ENCODE results near the gene ABCB4.
A peak's percentile ranks its signal among the peaks of the same experiment; 100 is the strongest.

ABCB4 gene

DNA sequence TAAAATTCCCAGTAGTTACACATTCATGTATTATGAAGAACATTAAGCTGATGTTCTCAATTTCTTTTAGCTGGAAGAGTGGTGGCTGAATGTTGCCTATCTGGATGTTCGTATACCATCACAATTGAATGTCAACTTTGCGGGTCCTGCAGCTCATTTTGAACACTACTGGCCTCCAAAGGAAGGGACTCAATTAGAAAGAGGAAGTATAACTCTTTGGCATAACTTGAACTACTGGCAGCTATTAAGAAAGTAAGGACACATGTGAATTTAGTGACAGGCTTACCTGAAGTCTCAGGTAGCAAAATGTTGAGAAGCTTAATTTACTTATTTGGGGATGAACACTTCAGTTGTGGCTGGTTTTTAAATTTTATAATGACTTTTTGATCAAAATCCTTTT, 114.2 kb downstream of the ABCB4 start:
- no peak for ATAC-seq

DNA sequence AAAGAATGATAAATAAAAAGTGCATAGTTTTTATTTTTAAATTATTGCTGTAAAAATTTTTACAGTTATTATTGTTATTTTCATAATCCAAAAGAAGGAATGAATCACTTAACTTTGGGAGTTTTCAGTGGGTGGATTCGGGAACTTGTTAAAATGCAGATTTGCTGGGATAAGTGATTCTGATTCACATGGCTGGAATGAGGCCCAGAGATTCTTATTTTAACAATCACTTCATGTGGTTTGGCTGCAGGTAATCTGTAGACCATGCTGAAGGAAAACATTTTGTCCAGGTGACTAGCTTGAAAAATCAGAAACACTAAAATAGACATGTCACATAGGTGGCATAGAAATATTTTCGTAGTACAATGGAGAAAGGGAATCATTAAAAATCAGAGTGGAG, 116.1 kb downstream of the ABCB4 start:
- TF ChIP-seq GLIS3 (CRISPR knock-in tag; IDR thresholded peaks at IDR 0.05) (no peak), ISL1 (CRISPR knock-in tag; IDR thresholded peaks at IDR 0.05) (0 out of 2 replicates have a peak, but pooled peaks have one; percentile 23)
- TF ChIP-seq, protein P1, sequence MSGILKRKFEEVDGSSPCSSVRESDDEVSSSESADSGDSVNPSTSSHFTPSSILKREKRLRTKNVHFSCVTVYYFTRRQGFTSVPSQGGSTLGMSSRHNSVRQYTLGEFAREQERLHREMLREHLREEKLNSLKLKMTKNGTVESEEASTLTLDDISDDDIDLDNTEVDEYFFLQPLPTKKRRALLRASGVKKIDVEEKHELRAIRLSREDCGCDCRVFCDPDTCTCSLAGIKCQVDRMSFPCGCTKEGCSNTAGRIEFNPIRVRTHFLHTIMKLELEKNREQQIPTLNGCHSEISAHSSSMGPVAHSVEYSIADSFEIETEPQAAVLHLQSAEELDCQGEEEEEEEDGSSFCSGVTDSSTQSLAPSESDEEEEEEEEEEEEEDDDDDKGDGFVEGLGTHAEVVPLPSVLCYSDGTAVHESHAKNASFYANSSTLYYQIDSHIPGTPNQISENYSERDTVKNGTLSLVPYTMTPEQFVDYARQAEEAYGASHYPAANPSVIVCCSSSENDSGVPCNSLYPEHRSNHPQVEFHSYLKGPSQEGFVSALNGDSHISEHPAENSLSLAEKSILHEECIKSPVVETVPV (CRISPR knock-in tag; IDR thresholded peaks at IDR 0.05) = no peak
- ATAC-seq = no peak

More for the DNA sequence above, 114.2 kb downstream of the ABCB4 start:
- TF ChIP-seq, protein P2, sequence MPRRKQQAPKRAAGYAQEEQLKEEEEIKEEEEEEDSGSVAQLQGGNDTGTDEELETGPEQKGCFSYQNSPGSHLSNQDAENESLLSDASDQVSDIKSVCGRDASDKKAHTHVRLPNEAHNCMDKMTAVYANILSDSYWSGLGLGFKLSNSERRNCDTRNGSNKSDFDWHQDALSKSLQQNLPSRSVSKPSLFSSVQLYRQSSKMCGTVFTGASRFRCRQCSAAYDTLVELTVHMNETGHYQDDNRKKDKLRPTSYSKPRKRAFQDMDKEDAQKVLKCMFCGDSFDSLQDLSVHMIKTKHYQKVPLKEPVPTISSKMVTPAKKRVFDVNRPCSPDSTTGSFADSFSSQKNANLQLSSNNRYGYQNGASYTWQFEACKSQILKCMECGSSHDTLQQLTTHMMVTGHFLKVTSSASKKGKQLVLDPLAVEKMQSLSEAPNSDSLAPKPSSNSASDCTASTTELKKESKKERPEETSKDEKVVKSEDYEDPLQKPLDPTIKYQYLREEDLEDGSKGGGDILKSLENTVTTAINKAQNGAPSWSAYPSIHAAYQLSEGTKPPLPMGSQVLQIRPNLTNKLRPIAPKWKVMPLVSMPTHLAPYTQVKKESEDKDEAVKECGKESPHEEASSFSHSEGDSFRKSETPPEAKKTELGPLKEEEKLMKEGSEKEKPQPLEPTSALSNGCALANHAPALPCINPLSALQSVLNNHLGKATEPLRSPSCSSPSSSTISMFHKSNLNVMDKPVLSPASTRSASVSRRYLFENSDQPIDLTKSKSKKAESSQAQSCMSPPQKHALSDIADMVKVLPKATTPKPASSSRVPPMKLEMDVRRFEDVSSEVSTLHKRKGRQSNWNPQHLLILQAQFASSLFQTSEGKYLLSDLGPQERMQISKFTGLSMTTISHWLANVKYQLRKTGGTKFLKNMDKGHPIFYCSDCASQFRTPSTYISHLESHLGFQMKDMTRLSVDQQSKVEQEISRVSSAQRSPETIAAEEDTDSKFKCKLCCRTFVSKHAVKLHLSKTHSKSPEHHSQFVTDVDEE (CRISPR knock-in tag; IDR thresholded peaks at IDR 0.05) = no peak
- TF ChIP-seq BACH2 (CRISPR knock-in tag; IDR thresholded peaks at IDR 0.05; ENCODE audit: borderline replicate concordance) = no peak
- no peak for TF ChIP-seq ZNF565 (CRISPR knock-in tag; conservative IDR thresholded peaks at IDR 0.05; ENCODE audit: low read depth)
- no peak for TF ChIP-seq RARB (CRISPR knock-in tag; IDR thresholded peaks at IDR 0.05)
- no peak for TF ChIP-seq ZFP3 (CRISPR knock-in tag; IDR thresholded peaks at IDR 0.05)
- TF ChIP-seq, protein P3, sequence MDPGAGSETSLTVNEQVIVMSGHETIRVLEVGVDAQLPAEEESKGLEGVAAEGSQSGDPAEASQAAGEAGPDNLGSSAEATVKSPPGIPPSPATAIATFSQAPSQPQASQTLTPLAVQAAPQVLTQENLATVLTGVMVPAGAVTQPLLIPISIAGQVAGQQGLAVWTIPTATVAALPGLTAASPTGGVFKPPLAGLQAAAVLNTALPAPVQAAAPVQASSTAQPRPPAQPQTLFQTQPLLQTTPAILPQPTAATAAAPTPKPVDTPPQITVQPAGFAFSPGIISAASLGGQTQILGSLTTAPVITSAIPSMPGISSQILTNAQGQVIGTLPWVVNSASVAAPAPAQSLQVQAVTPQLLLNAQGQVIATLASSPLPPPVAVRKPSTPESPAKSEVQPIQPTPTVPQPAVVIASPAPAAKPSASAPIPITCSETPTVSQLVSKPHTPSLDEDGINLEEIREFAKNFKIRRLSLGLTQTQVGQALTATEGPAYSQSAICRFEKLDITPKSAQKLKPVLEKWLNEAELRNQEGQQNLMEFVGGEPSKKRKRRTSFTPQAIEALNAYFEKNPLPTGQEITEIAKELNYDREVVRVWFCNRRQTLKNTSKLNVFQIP (CRISPR knock-in tag; IDR thresholded peaks at IDR 0.05; ENCODE audit: borderline replicate concordance, low read depth) = no peak
- no peak for TF ChIP-seq ZC3H10 (CRISPR knock-in tag; IDR thresholded peaks at IDR 0.05)
- no peak for TF ChIP-seq ARNTL (CRISPR knock-in tag; IDR thresholded peaks at IDR 0.05; ENCODE audit: borderline replicate concordance, low read depth)
- no peak for TF ChIP-seq ISL1 (CRISPR knock-in tag; IDR thresholded peaks at IDR 0.05)
- TF ChIP-seq ZFP30 (CRISPR knock-in tag; IDR thresholded peaks at IDR 0.05) = no peak
- TF ChIP-seq, protein P4, sequence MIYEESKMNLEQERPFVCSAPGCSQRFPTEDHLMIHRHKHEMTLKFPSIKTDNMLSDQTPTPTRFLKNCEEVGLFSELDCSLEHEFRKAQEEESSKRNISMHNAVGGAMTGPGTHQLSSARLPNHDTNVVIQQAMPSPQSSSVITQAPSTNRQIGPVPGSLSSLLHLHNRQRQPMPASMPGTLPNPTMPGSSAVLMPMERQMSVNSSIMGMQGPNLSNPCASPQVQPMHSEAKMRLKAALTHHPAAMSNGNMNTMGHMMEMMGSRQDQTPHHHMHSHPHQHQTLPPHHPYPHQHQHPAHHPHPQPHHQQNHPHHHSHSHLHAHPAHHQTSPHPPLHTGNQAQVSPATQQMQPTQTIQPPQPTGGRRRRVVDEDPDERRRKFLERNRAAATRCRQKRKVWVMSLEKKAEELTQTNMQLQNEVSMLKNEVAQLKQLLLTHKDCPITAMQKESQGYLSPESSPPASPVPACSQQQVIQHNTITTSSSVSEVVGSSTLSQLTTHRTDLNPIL (CRISPR knock-in tag; IDR thresholded peaks at IDR 0.05; ENCODE audit: low read depth) = no peak
- TF ChIP-seq GLIS3 (CRISPR knock-in tag; IDR thresholded peaks at IDR 0.05) = no peak
- TF ChIP-seq PPARA (CRISPR knock-in tag; IDR thresholded peaks at IDR 0.05; ENCODE audit: borderline replicate concordance) = no peak
- no peak for TF ChIP-seq ZNF70 (CRISPR knock-in tag; IDR thresholded peaks at IDR 0.05)
- TF ChIP-seq OSR1 (CRISPR knock-in tag; IDR thresholded peaks at IDR 0.05) = no peak

DNA sequence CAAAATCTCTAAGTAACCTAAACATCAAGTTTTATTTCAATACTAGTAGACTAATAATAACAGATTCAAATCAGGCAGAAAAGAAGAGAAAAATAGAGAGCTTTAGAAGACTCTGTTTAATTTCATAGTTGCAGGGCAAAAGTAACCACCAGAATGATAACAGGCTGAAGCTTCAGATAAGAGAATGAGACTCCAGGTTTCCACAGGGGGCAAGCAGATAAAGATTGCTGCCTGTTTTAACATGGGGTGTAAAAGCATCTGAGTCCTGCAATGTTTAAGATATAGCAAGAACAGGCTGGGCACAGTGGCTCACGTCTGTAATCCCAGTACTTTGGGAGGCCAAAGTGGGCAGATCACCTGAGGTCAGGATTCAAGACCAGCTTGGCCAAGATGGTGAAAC, 119.0 kb downstream of the ABCB4 start:
- ATAC-seq = no peak
- TF ChIP-seq, protein P4 (CRISPR knock-in tag; IDR thresholded peaks at IDR 0.05; ENCODE audit: low read depth) = no peak
- TF ChIP-seq ZNF8 (CRISPR knock-in tag; IDR thresholded peaks at IDR 0.05) = no peak
- TF ChIP-seq, protein P1 (CRISPR knock-in tag; IDR thresholded peaks at IDR 0.05) = no peak
- TF ChIP-seq, protein P5, sequence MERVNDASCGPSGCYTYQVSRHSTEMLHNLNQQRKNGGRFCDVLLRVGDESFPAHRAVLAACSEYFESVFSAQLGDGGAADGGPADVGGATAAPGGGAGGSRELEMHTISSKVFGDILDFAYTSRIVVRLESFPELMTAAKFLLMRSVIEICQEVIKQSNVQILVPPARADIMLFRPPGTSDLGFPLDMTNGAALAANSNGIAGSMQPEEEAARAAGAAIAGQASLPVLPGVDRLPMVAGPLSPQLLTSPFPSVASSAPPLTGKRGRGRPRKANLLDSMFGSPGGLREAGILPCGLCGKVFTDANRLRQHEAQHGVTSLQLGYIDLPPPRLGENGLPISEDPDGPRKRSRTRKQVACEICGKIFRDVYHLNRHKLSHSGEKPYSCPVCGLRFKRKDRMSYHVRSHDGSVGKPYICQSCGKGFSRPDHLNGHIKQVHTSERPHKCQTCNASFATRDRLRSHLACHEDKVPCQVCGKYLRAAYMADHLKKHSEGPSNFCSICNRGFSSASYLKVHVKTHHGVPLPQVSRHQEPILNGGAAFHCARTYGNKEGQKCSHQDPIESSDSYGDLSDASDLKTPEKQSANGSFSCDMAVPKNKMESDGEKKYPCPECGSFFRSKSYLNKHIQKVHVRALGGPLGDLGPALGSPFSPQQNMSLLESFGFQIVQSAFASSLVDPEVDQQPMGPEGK (CRISPR knock-in tag; IDR thresholded peaks at IDR 0.05; ENCODE audit: borderline replicate concordance) = no peak
- no peak for TF ChIP-seq ZFP3 (CRISPR knock-in tag; IDR thresholded peaks at IDR 0.05)
- no peak for TF ChIP-seq TOX (CRISPR knock-in tag; IDR thresholded peaks at IDR 0.05; ENCODE audit: borderline replicate concordance)
- TF ChIP-seq ISL1 (CRISPR knock-in tag; IDR thresholded peaks at IDR 0.05) = no peak
- TF ChIP-seq, protein P3 (CRISPR knock-in tag; IDR thresholded peaks at IDR 0.05; ENCODE audit: borderline replicate concordance, low read depth) = no peak
- TF ChIP-seq ZC3H10 (CRISPR knock-in tag; IDR thresholded peaks at IDR 0.05) = no peak
- no peak for TF ChIP-seq GLIS3 (CRISPR knock-in tag; IDR thresholded peaks at IDR 0.05)
- TF ChIP-seq ZNF70 (CRISPR knock-in tag; IDR thresholded peaks at IDR 0.05) = no peak
- no peak for TF ChIP-seq SNAI2 (CRISPR knock-in tag; IDR thresholded peaks at IDR 0.05)
- TF ChIP-seq CSDC2 (CRISPR knock-in tag; IDR thresholded peaks at IDR 0.05) = no peak
- TF ChIP-seq RARB (CRISPR knock-in tag; IDR thresholded peaks at IDR 0.05) = no peak
- TF ChIP-seq ZNF565 (CRISPR knock-in tag; conservative IDR thresholded peaks at IDR 0.05; ENCODE audit: low read depth) = no peak
- no peak for TF ChIP-seq TCF4 (CRISPR knock-in tag; IDR thresholded peaks at IDR 0.05; ENCODE audit: borderline replicate concordance)
- TF ChIP-seq BACH2 (CRISPR knock-in tag; IDR thresholded peaks at IDR 0.05; ENCODE audit: borderline replicate concordance) = no peak
